NCI-H2196 treated with DMSO at 0.1 percent for 48 hours (cell line): ENCODE data around the gene LYG1.
"Not testable (repeated sequence)": the region's sequence is repeated elsewhere in the genome, so short reads cannot be mapped to it uniquely, and the experiment has no call there.

ENCODE experiments used
- DNase-seq: peaks from one replicate; lab custom pipeline; 2025; ENCODE audit not compliant: unreplicated experiment; lab: John Stamatoyannopoulos, UW

LYG1 gene

DNA sequence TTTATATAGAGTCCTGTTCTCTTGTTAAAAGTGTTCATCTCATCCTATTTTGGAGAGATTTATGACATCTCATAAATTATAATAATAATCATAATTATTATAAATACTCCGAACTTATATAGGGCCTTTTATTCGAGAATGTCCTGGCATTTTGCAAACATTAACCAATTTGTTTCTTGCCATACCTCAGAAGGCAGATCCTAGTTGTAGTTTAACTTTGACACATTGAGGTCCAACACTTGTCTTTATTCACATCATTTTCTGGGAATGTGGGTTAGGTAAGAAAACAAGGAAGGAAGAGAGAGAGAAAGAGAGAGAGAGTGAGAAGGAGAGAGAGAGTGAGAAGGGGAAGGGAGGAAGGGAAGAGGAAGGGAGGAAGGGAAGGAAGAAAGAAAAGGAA lies at the start of gene LYG1:
Gene LYG1, minus strand, starts transcription at position 101 of the 400 bp plus-strand sequence. CDS start 5,527 bp downstream, outside the sequence.
- DNase-seq: not testable (repeated sequence)

DNA sequence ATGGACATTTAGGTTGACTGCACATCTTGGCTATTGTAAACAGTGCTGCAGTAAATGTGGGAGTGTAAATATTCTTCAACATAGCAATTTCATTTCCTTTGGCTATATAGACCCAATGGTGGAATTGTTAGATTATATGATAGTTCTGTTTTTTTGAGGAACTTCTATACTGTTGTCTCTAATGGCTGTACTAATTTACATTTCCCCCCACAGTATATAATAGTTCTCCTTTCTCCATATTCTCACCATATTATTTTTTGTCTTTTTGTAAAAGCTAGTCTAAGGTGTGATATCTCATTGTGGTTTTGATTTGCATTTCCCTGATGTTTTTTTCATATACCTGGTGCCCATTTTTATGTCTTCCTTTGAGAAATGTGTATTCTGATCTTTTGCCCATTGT lies 49.2 kb upstream of the LYG1 start:
- no peak for DNase-seq

DNA sequence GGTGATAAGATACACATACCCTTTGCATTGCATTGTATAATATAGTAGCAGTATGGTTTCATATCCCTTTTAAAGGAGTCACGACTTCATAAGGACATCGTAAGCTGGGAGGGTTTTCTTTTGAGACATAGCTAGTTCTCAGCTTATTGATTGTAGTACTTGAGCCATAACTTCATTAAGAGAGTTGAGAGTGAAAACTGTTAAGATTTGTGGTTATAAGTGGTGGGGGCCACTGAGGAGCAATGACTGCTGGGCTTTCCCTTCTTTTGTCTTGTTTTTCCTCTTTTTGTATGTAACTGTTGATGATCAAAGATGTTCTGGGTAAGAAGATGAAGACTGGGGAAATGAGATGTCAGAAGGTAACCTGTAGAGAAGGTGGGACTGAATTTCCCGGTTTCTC lies 47.2 kb upstream of the LYG1 start:
- DNase-seq: no peak

DNA sequence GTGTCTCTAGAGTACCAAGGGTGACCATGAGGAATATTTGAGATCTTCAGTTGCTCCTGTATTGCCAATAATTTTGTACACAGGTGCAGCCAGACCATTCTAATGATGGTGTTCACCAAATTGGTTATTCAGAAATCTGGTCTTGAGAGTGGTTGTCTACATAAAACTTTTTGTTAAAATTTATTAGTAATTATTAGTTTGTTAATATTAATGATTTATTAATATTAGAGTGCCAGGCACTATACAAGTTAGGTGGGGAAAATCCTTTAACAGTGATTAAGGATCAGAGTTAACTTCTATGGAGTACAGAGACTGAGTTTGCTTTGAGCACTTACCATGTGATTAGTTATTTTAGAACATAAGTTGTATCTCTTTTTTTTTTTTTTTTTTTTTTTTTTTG lies 45.2 kb upstream of the LYG1 start:
- no peak for DNase-seq

DNA sequence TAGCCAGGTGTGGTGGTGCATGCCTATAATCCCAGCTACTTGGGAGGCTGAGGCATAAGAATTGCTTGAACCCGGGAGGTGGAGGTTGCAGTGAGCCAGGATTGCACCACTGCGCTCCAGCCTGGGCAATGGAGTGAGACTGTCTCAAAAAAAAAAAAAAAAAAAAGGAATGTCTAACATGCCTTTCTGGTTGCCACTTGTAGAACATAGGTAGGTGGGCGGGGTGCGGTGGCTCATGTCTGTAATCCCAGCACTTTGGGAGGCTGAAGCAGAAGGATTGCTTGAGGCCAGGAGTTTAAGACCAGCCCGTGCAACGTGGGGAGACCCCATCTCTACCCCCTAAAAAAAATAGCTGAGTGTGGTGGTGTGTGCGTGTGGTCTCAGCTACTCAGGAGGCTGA lies 44.4 kb upstream of the LYG1 start:
- DNase-seq: not testable (repeated sequence)

DNA sequence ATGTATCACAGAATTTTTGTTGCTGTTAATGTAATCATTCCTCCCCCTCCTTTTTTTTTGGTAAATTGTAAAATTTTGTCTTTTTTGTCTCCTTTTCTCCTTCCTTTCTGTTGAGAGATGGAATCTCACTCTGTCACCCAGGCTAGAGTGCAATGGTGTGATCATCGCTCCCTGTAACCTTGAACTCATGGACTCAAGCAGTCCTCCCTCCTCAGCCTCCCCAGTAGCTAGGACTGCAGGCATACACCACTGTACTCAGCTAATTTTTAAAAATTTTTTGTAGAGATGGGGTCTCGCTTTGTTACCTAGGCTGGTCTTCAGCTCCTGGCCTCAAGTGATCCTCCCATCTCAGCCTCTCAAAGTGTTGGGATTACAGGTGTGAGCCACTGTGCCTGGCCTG lies 41.5 kb upstream of the LYG1 start:
- DNase-seq: no peak

DNA sequence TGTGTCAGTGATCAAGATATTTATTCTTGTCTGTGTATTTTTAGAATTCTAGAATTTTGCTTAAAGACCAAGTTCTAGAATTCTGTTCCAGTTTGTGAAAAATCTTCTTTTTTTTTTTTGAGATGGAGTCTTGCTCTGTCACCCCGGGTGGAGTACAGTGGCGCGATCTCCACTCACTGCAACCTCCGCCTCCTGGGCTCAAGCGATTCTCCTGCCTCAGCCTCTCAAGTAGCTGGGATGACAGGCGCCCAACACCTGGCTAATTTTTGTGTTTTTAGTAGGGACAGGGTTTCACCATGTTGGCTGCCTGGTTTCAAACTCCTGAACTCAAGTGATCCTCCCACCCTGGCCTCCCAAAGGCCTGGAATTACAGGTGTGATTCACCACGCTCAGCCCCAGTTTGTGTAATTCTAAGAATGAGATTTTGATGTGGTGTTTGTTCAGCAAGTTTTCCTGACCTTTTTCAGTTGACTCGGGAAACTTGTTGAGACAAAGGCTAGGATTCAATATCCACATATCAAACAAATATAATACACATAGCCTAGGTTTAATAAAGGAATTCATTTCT lies 39.8 kb upstream of the LYG1 start:
- DNase-seq: no peak

DNA sequence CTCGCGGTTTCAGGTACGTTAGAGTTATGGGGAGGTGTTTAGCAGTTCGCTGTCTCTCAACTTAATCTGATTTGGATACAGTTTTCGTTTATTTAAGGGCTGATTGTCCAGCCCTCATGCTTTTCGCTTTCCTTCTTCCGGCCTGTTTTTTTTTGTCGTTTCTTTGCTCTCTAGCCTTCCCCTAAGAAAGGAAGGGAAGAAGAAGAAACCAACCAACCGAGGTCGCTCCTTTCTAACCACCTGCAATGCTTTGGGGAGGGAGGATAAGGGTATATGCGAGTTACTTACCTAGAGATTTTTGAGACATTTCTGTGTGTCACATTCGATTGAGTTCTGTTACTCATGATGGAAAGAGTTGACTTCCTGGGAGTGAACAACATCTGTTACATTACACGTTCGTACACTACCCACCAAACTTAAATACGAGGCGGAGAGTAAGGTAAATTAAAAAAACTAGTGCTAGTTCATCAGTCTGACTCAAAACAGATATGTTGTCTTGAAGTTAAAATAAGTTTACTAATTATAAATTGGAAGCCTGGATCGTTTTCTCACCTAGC lies 37.1 kb upstream of the LYG1 start:
- DNase-seq: no peak

DNA sequence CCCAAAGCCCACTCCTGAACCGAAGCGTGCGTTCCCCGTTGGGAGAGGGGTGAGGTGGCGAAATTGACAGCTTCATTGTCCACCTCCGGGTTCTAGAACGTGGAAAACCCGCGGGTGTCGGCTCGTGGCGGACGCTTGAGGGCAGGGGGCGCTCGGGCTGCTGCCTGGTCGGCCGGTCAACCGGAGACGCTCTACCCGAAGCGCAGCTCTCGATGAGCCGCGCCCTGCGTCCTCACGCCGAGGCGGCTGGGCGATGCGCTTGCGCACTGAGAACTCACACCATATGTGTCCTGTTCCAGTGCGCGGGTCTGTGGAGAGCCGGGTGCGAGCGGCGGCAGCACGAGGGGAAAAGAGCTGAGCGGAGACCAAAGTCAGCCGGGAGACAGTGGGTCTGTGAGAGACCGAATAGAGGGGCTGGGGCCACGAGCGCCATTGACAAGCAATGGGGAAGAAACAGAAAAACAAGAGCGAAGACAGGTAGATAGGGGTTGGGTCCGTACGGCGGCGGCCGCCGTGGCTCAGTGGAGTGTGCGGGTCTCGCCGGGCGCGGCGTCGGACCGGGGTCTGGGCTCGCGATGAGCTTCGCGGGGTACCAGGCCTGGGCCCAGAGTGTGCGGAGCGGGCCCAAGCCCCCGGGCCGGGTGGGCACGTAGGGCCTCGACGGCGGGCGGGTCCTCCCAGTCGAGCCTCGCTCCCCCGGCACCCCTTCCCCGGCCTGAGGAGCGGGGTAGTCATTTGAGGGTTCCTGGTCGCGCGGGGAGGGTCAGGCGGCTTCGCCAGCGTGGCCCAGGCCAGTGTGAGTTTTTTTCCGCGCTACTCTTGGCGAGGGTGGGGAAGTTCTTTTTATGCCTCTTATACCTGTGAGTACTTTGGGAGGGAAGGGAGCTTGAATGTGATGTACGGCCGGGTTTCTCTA lies 36.4 kb upstream of the LYG1 start, which contains the start of gene EIF5B:
Gene EIF5B, plus strand, starts transcription at position 277 of the 916 bp plus-strand sequence. Its CDS starts 166 bp downstream, at position 443.
- peak; percentile 91 for DNase-seq

DNA sequence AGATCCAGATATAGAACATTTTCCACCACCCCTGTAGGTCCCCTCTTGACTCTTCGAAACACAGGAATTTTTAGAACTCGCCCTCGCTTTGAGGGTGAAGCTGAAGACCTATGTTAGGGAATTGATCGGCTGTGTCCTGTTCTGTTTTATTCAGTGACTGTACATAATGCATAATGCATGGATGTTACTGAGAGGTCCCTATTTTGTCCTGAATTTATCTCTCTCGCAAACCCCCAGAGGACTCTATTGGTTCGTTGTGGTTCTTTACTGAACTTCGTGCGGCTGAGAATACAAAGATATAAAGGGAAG lies 35.8 kb upstream of the LYG1 start:
- DNase-seq: no peak

DNA sequence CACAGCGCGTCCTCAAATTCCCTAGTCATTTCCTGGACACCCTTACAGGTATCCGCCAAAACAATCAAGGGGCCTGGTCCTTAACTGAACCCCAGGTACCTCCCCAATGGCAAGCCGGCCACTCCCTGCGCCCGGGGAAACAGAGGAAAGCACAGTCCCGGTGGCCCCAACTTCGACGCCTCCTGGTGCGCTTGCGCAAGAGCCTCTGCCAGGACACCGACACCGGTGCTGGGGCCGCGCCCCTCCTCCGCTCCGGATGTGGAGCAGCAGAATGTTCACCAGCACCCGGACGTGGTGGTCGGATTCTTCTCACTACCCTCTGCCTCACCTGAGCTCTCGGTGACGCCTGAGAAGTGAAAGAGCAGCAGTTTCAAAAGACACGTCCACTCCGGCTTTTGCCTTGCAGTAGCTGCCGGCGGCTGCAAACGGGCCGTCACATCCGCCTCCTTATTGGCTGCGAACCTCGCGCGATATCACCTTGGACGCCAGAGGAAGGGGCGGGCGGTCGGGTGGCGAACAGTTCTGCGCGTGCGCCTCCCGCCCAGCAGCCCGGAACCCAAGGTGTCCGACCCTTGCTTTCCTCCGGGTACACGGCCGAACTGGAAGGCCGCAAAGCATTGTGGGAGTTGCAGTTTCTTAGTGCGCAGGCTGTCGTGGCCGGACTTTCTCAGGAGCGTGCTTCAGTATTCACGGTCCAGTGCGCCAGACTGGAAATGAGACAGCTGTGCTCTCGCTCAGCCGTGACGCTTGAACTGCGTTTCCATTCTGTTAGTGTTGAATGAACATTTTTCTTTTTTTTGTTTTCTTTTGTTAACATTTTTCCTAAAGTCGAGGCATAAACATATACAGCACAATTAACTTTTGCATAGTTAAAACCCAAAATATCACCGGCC lies 35.2 kb upstream of the LYG1 start, which contains the start of gene TXNDC9:
Gene TXNDC9, minus strand, starts transcription at position 423 of the 893 bp plus-strand sequence. CDS start 3,123 bp downstream, outside the sequence.
- DNase-seq: peak; percentile 98

DNA sequence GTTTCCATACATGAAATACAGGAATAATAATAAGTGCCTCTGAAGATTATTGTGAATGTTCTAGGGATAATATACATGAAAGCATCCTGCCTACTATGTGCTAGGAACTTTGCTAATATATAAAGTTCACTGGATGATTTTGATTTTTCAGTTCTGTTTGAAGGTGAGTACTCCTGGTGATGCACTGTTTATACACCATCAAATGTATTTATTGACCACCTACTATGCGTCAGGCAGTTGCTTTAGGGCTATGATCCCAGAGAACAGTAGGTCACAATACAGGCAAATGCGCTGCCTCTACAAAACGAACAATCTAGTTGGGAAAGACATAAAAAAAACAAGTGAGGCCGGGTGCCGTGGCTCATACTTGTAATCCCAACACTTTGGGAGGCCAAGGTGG lies 24.4 kb upstream of the LYG1 start:
- no peak for DNase-seq

DNA sequence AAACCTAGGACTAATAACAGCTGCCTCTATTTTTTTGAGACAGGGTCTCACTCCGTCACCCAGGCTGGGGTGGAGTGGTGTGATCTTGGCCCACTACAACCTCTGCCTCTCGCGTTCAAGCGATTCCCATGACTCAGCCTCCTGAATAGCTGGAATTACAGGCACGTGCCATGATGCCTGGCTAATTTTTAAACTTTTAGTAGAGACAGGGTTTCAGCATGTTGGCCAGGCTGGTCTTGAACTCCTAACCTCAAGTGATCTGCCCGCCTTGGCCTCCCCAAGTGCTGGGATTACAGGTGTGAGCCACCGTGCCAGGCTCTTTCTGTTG lies 16.8 kb upstream of the LYG1 start:
- not testable (repeated sequence) for DNase-seq

DNA sequence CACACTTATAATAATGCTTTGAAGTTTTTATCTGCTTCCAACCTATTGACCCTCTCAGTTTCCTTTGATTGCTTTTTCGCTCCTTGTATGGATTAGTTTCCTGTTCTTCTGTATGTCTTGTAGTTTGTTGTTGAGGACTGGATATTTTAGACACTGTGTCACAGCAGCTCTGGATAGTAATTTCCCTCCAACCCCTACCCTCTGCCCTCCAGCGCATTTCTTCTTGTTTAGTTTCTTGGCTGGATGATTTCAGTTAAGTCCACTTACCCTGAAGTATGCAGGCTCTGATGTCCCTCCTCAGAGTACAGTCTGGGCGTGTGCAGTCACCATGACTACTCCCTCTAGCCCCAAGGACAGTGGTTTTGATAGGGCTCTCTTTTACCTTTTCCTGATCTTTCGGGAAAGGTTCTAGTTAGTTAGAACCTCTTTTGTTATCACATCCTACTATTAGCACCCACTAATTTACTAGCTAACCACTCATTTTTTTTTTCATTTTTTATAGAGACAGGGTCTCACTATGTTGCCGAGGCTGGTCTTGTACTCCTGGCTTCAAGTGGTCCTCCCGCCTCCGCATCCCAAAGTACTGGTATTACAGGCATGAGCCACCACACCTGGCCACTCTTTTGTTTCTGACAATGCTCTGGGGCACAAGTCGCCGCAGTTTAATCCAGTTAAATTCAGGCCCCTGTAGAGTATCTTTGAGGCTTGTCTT lies 16.3 kb upstream of the LYG1 start:
- no peak for DNase-seq

DNA sequence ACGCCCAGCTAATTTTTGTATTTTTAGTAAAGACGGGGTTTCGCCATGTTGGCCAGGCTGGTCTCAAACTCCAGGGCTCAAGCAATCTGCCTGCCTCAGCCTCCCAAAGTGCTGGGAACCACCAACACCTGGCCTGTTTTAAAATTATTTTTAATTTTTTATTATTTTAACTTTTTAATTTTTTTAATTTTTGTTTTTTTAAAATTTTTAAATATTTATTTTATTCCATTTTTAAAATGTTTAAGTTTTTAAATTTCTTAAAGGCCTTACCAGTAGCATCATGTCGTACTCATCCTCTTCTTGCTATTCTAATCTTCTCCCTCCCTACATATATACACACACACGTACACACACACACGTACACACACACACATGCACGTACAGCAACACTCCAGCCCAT lies 1.4 kb downstream of the LYG1 start:
- DNase-seq: no peak

DNA sequence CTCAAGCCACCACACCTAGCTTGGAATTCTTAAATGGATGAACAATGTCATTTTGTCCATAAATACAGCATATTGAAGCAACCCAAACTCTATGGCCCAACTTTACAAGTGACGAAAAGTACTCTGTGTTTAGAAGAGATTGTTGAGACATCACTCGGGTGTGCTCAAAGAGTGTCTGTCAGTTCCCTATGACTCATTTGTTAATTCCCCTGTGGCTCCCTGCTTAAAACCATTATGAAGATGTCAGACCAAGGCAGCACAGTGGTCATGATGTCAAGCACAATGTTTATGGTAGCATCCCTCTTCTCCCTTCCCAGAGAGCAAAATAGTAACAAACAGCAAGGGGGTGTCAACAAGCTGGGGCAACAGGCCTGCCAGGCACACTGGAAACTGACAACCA lies 3.0 kb downstream of the LYG1 start:
- DNase-seq: no peak

DNA sequence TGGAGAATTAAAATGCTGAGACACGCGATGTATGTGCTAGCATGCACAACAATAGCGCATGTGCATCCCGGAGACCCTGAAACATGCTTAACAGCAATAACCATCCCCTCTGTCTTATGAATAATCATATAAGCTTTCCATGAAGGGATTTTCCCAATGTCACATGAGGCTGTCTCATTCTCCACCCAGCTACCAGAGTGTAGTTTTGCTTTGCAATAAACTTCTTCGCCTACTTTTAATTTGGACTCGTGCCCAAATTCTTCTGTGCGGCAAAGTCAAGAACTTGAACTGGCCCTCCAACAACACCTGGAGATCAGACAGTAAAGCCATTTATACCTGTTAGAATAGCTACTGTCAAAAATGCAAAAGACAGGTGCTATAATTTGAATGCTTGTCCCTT lies 15.5 kb downstream of the LYG1 start:
- DNase-seq: no peak

DNA sequence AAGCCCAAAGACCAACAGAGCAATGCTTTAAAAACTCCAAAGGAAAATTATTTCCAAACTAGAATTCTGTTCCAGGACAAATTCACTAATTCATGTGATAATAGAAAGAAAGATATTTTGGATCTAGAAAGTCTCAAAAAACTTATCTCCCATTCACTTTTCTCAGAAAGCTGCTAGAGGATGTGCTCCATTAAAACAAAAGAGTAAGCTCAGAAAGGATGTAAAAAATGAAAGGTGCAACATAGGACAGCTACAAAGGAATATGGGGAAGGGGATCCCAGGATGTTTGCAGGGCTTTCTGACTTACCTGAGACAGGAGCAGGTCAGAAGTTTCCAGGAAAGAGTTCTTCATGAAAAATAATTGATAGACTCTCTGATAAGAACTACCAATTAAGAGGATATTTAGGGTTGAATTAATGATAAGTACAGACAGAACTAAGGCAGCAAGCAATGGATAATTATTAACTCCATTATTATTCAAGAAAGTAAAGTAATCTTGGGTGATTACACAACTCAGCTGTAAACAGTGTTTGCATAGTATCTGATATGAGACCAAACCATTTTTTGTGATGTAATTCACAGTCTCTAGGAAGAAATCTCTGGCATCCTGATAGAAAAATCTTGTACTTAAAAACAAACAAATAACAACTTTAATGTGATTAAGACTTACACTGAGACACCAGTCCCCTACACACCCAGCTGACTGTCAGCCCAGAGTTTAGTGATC lies 20.9 kb downstream of the LYG1 start:
- no peak for DNase-seq

DNA sequence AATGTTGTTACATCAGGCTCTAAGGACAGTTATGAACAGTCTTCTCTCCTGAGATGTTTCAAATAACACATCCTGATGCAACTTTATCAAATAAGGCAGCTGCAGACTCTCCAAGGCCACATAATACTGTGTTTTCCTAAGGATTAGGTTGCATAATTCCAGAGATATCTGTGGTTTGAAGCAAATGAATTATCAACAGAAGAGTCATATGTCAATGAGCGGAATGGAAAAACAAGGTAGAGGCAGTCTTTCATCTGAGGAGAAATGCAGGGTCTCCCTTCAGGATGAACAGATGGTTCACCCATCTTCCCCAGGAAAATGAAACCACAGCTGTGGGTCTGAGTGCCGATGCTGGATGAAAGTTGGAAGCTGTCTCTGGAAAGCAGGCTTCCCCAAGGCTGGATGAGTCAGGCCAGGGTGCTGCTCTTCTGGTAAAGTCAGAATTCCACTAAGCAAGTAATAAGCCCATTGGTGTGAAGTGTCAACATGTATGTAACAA lies 22.2 kb downstream of the LYG1 start:
- DNase-seq: peak; percentile 10
